Measurements from ENCODE around the gene SLC19A1.
"Not testable (repeated sequence)": the region's sequence is repeated elsewhere in the genome, so short reads cannot be mapped to it uniquely, and the experiment has no call there.

SLC19A1 gene

GRCh38 chr21:45562965-45563364, 20.7 kb upstream of the SLC19A1 start:
- H3K23ac ChIP-seq (ENCODE audit: low read length) = no peak overlapping the region
- H4K8ac ChIP-seq (ENCODE audit: low read depth, low read length) = no peak overlapping the region
- H2BK15ac ChIP-seq (replicated peaks; ENCODE audit: low read depth) = no peak overlapping the region
- H3K4me3 ChIP-seq (ENCODE audit: low read length) = no peak overlapping the region
- no peak for DNase-seq
- no peak overlapping the region for H2BK120ac ChIP-seq (ENCODE audit: low read depth, low read length)
- H3K4ac ChIP-seq (ENCODE audit: low read depth, low read length) = no peak overlapping the region
- no peak overlapping the region for H2BK5ac ChIP-seq (ENCODE audit: low read length)
- no peak overlapping the region for H3K4me2 ChIP-seq (ENCODE audit: low read length)
- H3K79me1 ChIP-seq (ENCODE audit: low read length) = no peaks in the 10 kb centered on the region
- H3K27ac ChIP-seq (ENCODE audit: low read depth, low read length) = no peak overlapping the region
- H3K18ac ChIP-seq (ENCODE audit: low read length) = no peak overlapping the region
- H3K56ac ChIP-seq (ENCODE audit: low read length) = no peak overlapping the region
- no peaks in the 10 kb centered on the region for H3K4me1 ChIP-seq (ENCODE audit: control insufficient read depth, low read depth, low read length)
- H3K9ac ChIP-seq (ENCODE audit: low read length) = no peak overlapping the region
- H3K27me3 ChIP-seq (ENCODE audit: insufficient read depth, low read length, poor library complexity) = no peaks in the 10 kb centered on the region
- no peak overlapping the region for H4K5ac ChIP-seq (ENCODE audit: low read length)
- no CpG with 5 or more reads among the region's 6 CpGs for WGBS (ENCODE audit: extremely low coverage, insufficient coverage, low lambda C conversion rate)
- H3K79me2 ChIP-seq (ENCODE audit: control insufficient read depth, insufficient read depth, low read length) = no peaks in the 10 kb centered on the region
- H3K36me3 ChIP-seq (ENCODE audit: control insufficient read depth, insufficient read depth, low read length) = no peaks in the 10 kb centered on the region
- no peak overlapping the region for H2AK5ac ChIP-seq (ENCODE audit: low read length)

- Histone ChIP-seq H3K36me3 (ENCODE audit: control insufficient read depth, insufficient read depth, low read length) (no peaks in the 10 kb centered on the region), H2BK15ac (replicated peaks; ENCODE audit: low read depth) (no peak overlapping the region), H3K4me3 (ENCODE audit: low read length) (no peak overlapping the region), H3K23ac (ENCODE audit: low read length) (no peak overlapping the region), H3K27me3 (ENCODE audit: insufficient read depth, low read length, poor library complexity) (no peaks in the 10 kb centered on the region), H3K79me2 (ENCODE audit: control insufficient read depth, insufficient read depth, low read length) (no peaks in the 10 kb centered on the region), H2AK5ac (ENCODE audit: low read length) (no peak overlapping the region), H3K56ac (ENCODE audit: low read length) (no peak overlapping the region), H2BK120ac (ENCODE audit: low read depth, low read length) (no peak overlapping the region), H3K4ac (ENCODE audit: low read depth, low read length) (no peak overlapping the region), H3K4me1 (ENCODE audit: control insufficient read depth, low read depth, low read length) (no peaks in the 10 kb centered on the region), H3K18ac (ENCODE audit: low read length) (no peak overlapping the region), H3K27ac (ENCODE audit: low read depth, low read length) (no peak overlapping the region), H4K8ac (ENCODE audit: low read depth, low read length) (no peak overlapping the region), H4K5ac (ENCODE audit: low read length) (no peak overlapping the region), H3K79me1 (ENCODE audit: low read length) (no peaks in the 10 kb centered on the region), H3K4me2 (ENCODE audit: low read length) (no peak overlapping the region), H3K9ac (ENCODE audit: low read length) (no peak overlapping the region), H2BK5ac (ENCODE audit: low read length) (no peak overlapping the region)
- no peak for DNase-seq
- no CpG with 5 or more reads among the region's 10 CpGs for WGBS (ENCODE audit: extremely low coverage, insufficient coverage, low lambda C conversion rate)
These were observed 20.2 kb upstream of the SLC19A1 start for GRCh38 chr21:45562402-45562801.

- H3K27me3 ChIP-seq (ENCODE audit: insufficient read depth, low read length, poor library complexity); DNase-seq; H3K4ac ChIP-seq (ENCODE audit: low read depth, low read length); H2BK120ac ChIP-seq (ENCODE audit: low read depth, low read length); H3K79me2 ChIP-seq (ENCODE audit: control insufficient read depth, insufficient read depth, low read length); H2BK15ac ChIP-seq (replicated peaks; ENCODE audit: low read depth); H3K9ac ChIP-seq (ENCODE audit: low read length); H3K4me3 ChIP-seq (ENCODE audit: low read length); H3K79me1 ChIP-seq (ENCODE audit: low read length); H3K36me3 ChIP-seq (ENCODE audit: control insufficient read depth, insufficient read depth, low read length); H3K4me1 ChIP-seq (ENCODE audit: control insufficient read depth, low read depth, low read length); H3K4me2 ChIP-seq (ENCODE audit: low read length); H4K8ac ChIP-seq (ENCODE audit: low read depth, low read length); H3K23ac ChIP-seq (ENCODE audit: low read length); H4K5ac ChIP-seq (ENCODE audit: low read length); H2AK5ac ChIP-seq (ENCODE audit: low read length); H3K18ac ChIP-seq (ENCODE audit: low read length); H3K27ac ChIP-seq (ENCODE audit: low read depth, low read length); H3K56ac ChIP-seq (ENCODE audit: low read length); H2BK5ac ChIP-seq (ENCODE audit: low read length): not testable (repeated sequence)
- WGBS (ENCODE audit: extremely low coverage, insufficient coverage, low lambda C conversion rate) = no CpG with 5 or more reads among the region's 8 CpGs
These were observed 19.0 kb upstream of the SLC19A1 start for GRCh38 chr21:45561241-45561640.

- H3K23ac ChIP-seq (ENCODE audit: low read length) = no peak overlapping the region
- H3K4ac ChIP-seq (ENCODE audit: low read depth, low read length) = no peak overlapping the region
- H3K9ac ChIP-seq (ENCODE audit: low read length) = no peak overlapping the region
- H3K4me2 ChIP-seq (ENCODE audit: low read length) = no peak overlapping the region
- no peak overlapping the region for H4K8ac ChIP-seq (ENCODE audit: low read depth, low read length)
- H3K79me1 ChIP-seq (ENCODE audit: low read length) = no peaks in the 10 kb centered on the region
- no peak overlapping the region for H2BK15ac ChIP-seq (replicated peaks; ENCODE audit: low read depth)
- no peak overlapping the region for H3K56ac ChIP-seq (ENCODE audit: low read length)
- no peak overlapping the region for H3K18ac ChIP-seq (ENCODE audit: low read length)
- H3K36me3 ChIP-seq (ENCODE audit: control insufficient read depth, insufficient read depth, low read length) = no peaks in the 10 kb centered on the region
- H3K4me3 ChIP-seq (ENCODE audit: low read length) = no peak overlapping the region
- no peak overlapping the region for H2BK120ac ChIP-seq (ENCODE audit: low read depth, low read length)
- H2AK5ac ChIP-seq (ENCODE audit: low read length) = no peak overlapping the region
- no CpG with 5 or more reads among the region's 30 CpGs for WGBS (ENCODE audit: extremely low coverage, insufficient coverage, low lambda C conversion rate)
- H4K5ac ChIP-seq (ENCODE audit: low read length) = no peak overlapping the region
- H2BK5ac ChIP-seq (ENCODE audit: low read length) = no peak overlapping the region
- no peaks in the 10 kb centered on the region for H3K4me1 ChIP-seq (ENCODE audit: control insufficient read depth, low read depth, low read length)
- H3K27me3 ChIP-seq (ENCODE audit: insufficient read depth, low read length, poor library complexity) = no peaks in the 10 kb centered on the region
- DNase-seq = no peak
- H3K79me2 ChIP-seq (ENCODE audit: control insufficient read depth, insufficient read depth, low read length) = no peaks in the 10 kb centered on the region
- H3K27ac ChIP-seq (ENCODE audit: low read depth, low read length) = no peak overlapping the region
These were observed 18.1 kb upstream of the SLC19A1 start for GRCh38 chr21:45560106-45561021.

- H3K27me3 ChIP-seq (ENCODE audit: insufficient read depth, low read length, poor library complexity) = no peaks in the 10 kb centered on the region
- H3K18ac ChIP-seq (ENCODE audit: low read length) = no peak overlapping the region
- H2AK5ac ChIP-seq (ENCODE audit: low read length) = no peak overlapping the region
- H3K56ac ChIP-seq (ENCODE audit: low read length) = no peak overlapping the region
- H3K4me2 ChIP-seq (ENCODE audit: low read length) = no peak overlapping the region
- H3K4ac ChIP-seq (ENCODE audit: low read depth, low read length) = no peak overlapping the region
- no CpG with 5 or more reads among the region's 29 CpGs for WGBS (ENCODE audit: extremely low coverage, insufficient coverage, low lambda C conversion rate)
- H3K79me1 ChIP-seq (ENCODE audit: low read length) = no peaks in the 10 kb centered on the region
- no peak overlapping the region for H3K23ac ChIP-seq (ENCODE audit: low read length)
- H2BK15ac ChIP-seq (replicated peaks; ENCODE audit: low read depth) = no peak overlapping the region
- no peaks in the 10 kb centered on the region for H3K79me2 ChIP-seq (ENCODE audit: control insufficient read depth, insufficient read depth, low read length)
- H4K5ac ChIP-seq (ENCODE audit: low read length) = no peak overlapping the region
- no peak overlapping the region for H2BK5ac ChIP-seq (ENCODE audit: low read length)
- H3K27ac ChIP-seq (ENCODE audit: low read depth, low read length) = no peak overlapping the region
- no peak overlapping the region for H3K4me3 ChIP-seq (ENCODE audit: low read length)
- no peaks in the 10 kb centered on the region for H3K36me3 ChIP-seq (ENCODE audit: control insufficient read depth, insufficient read depth, low read length)
- H3K9ac ChIP-seq (ENCODE audit: low read length) = no peak overlapping the region
- H3K4me1 ChIP-seq (ENCODE audit: control insufficient read depth, low read depth, low read length) = no peaks in the 10 kb centered on the region
- no peak for DNase-seq
- H4K8ac ChIP-seq (ENCODE audit: low read depth, low read length) = no peak overlapping the region
- no peak overlapping the region for H2BK120ac ChIP-seq (ENCODE audit: low read depth, low read length)
These were observed 17.2 kb upstream of the SLC19A1 start for GRCh38 chr21:45559216-45560105.
